ENCODE measurements around the gene TPT1.

Gene TPT1

DNA sequence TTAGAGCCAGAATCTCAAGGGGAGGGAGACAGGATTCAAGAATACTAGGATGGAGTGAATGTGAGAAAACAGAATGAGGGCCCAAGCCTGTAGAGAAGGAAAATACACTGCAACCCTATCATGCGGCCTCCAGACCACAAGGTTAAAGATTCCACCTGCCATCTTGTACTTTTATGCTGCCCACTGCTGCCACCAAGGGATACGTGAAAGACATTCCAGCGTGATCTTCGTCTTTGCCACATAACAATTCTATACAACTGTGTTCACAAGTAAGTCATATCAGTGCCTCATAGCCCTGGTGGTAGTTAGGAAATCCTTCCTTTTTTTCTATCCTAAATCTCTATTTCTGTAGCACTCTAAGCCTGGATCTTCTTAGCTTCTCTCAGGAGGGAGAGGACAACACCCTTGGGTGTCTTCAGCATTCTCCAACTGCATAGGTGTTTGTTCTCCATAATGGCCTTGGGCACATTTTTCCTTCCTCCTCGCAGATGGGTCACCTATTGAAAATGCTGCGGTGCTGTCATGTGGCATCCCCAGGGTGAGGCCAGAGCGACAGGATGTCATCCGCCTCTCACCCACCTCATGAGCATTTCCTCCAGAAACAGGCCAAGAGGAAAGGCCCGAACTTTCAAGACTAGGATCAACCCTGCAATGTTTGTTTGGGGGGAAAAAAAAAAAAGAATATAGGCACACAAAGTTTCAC is 13.6 kb downstream of the TPT1 start:
- DNase-seq, result no peak
- H3K4me3 Mint-ChIP-seq, result no peak overlapping the region
- H3K36me3 Mint-ChIP-seq (ENCODE audit: low read depth), result no peaks in the 10 kb centered on the region
- peaks cover under 1% of the 10 kb centered on the region for H3K27me3 Mint-ChIP-seq (ENCODE audit: low read depth, poor library complexity)
- H3K9me3 Mint-ChIP-seq, result no peaks in the 10 kb centered on the region
- H3K4me1 Mint-ChIP-seq, result peaks cover 30% of the 10 kb centered on the region
- peak overlapping the region; percentile 68 for H3K27ac Mint-ChIP-seq
- TF ChIP-seq, protein P1, sequence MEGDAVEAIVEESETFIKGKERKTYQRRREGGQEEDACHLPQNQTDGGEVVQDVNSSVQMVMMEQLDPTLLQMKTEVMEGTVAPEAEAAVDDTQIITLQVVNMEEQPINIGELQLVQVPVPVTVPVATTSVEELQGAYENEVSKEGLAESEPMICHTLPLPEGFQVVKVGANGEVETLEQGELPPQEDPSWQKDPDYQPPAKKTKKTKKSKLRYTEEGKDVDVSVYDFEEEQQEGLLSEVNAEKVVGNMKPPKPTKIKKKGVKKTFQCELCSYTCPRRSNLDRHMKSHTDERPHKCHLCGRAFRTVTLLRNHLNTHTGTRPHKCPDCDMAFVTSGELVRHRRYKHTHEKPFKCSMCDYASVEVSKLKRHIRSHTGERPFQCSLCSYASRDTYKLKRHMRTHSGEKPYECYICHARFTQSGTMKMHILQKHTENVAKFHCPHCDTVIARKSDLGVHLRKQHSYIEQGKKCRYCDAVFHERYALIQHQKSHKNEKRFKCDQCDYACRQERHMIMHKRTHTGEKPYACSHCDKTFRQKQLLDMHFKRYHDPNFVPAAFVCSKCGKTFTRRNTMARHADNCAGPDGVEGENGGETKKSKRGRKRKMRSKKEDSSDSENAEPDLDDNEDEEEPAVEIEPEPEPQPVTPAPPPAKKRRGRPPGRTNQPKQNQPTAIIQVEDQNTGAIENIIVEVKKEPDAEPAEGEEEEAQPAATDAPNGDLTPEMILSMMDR (IDR thresholded peaks at IDR 0.05), result no peak

GRCh38 chr13:45325806-45326205 is 15.2 kb downstream of the TPT1 start:
- TF ChIP-seq, protein P1 (IDR thresholded peaks at IDR 0.05), result no peak
- H3K9me3 Mint-ChIP-seq, result no peaks in the 10 kb centered on the region
- peaks cover 3% of the 10 kb centered on the region for H3K27me3 Mint-ChIP-seq (ENCODE audit: low read depth, poor library complexity)
- no peak for DNase-seq
- H3K36me3 Mint-ChIP-seq (ENCODE audit: low read depth), result no peaks in the 10 kb centered on the region
- peak overlapping the region; percentile 97 for H3K27ac Mint-ChIP-seq
- H3K4me1 Mint-ChIP-seq, result peaks cover 30% of the 10 kb centered on the region
- H3K4me3 Mint-ChIP-seq, result no peak overlapping the region

GRCh38 chr13:45320876-45321629 is 19.9 kb downstream of the TPT1 start:
- Mint-ChIP-seq H3K9me3 (no peaks in the 10 kb centered on the region), H3K36me3 (ENCODE audit: low read depth) (no peaks in the 10 kb centered on the region), H3K4me1 (peaks cover 22% of the 10 kb centered on the region), H3K4me3 (no peak overlapping the region), H3K27ac (no peak overlapping the region), H3K27me3 (ENCODE audit: low read depth, poor library complexity) (peaks cover 3% of the 10 kb centered on the region)
- TF ChIP-seq, protein P1 (IDR thresholded peaks at IDR 0.05), result no peak
- no peak for DNase-seq

DNA sequence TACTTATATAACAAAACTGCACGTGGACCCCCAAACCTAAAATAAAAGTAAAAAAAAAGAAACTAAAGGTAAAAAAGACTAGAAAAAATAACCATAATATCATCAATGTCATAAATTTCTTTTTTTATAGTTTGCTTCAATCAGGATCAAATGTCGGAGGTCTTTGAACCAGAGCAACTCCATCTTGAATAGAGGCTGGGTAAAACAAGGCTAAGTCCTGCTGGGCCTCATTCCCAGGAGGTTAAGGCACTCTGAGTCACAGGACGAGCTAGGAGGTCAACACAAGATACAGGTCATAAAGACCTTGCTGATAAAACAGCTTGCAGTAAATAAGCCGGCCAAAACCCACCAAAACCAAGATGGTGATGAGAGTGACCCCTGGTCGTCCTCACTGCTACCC is 24.0 kb downstream of the TPT1 start:
- Mint-ChIP-seq H3K36me3 (ENCODE audit: low read depth) (no peaks in the 10 kb centered on the region), H3K4me3 (no peak overlapping the region), H3K27me3 (ENCODE audit: low read depth, poor library complexity) (peaks cover 9% of the 10 kb centered on the region), H3K4me1 (peaks cover 22% of the 10 kb centered on the region), H3K9me3 (no peaks in the 10 kb centered on the region), H3K27ac (peak overlapping the region; percentile 66)
- TF ChIP-seq, protein P1 (IDR thresholded peaks at IDR 0.05), result no peak
- DNase-seq, result no peak

DNA sequence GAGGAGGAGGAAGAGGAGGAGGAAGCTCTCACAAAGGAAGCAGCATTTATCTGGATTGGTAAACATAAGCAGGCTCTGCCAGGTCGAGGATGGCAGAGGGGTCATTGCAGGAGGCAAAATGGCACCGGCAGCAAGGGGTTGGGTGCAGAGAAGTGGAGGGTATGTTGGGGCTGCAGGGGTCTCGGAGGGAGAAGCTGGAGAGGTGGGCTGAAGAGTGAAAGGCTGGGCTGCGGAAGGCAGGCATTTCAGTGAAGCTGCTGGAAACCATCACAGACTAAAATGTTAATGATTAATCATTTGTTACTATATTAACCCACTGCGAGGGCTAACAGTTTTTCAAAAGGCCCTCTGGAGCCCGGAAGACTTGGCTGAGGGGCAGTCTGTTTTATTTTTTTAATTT is 24.6 kb downstream of the TPT1 start:
- TF ChIP-seq, protein P1 (IDR thresholded peaks at IDR 0.05), result no peak
- no peaks in the 10 kb centered on the region for H3K36me3 Mint-ChIP-seq (ENCODE audit: low read depth)
- H3K4me1 Mint-ChIP-seq, result peaks cover 24% of the 10 kb centered on the region
- peak overlapping the region; percentile 94 for H3K27ac Mint-ChIP-seq
- H3K4me3 Mint-ChIP-seq, result no peak overlapping the region
- peaks cover 11% of the 10 kb centered on the region for H3K27me3 Mint-ChIP-seq (ENCODE audit: low read depth, poor library complexity)
- DNase-seq, result no peak
- H3K9me3 Mint-ChIP-seq, result no peaks in the 10 kb centered on the region

Data from nephron progenitor cell (in vitro differentiated cells).